IMR-90 (cell line): Measurements from ENCODE around the gene WDR37. TPM values are rescaled to one million over a fixed set of nuclear protein-coding genes. Genes with fewer than 3 reads are reported as not detected.

Source experiments
- ATAC-seq: fragments of 200-7000 bp; cut with Tn5 transposase; 2 replicates; pipeline ENCODE4 v1.9.1; 2020; ENCODE audit warnings: low read depth, mild to moderate bottlenecking, moderate library complexity
- BruUV-seq: library from RNA; stranded (reverse); fragments of 400-500 nt; replicated peaks from 2 replicates; lab custom pipeline; 2021; lab: Mats Ljungman, UMichigan
- CTCF ChIA-PET: fragments of 300-600 bp; formaldehyde crosslinking; extraction: SDS; loops from one replicate; lab custom pipeline; 2021; ENCODE audit warnings: antibody characterized with exemption; lab: Yijun Ruan, JAX
- POLR2A ChIA-PET: fragments of 300-600 bp; sonication (Branson Sonifier 250); formaldehyde crosslinking; loops from one replicate; lab custom pipeline; 2022; ENCODE audit warnings: antibody characterized with exemption; ENCODE audit not compliant: unreplicated experiment; lab: Charles Lee
- DNase-seq: peaks from one replicate; pipeline ENCODE4 v3.0.0; 2013
- H2AFZ ChIP-seq: replicated peaks from 2 replicates; pipeline ENCODE3; 2013; ENCODE audit warnings: low read length, mild to moderate bottlenecking; ENCODE audit not compliant: poor library complexity
- H2AK5ac ChIP-seq: 2 replicates; pipeline ENCODE4 v1.6.1; 2013; ENCODE audit warnings: low read depth, low read length, inconsistent platforms
- H2AK9ac ChIP-seq: replicated peaks from 2 replicates; pipeline ENCODE3; 2013; ENCODE audit warnings: mild to moderate bottlenecking, low read depth, low read length, moderate library complexity; ENCODE audit not compliant: poor library complexity
- H2BK120ac ChIP-seq: 2 replicates; pipeline ENCODE4 v1.6.1; 2013; ENCODE audit warnings: low read depth, low read length, inconsistent platforms
- H2BK15ac ChIP-seq: 3 replicates; pipeline ENCODE4 v1.6.1; 2013; ENCODE audit warnings: low read depth, low read length, inconsistent platforms
- H2BK20ac ChIP-seq: 2 replicates; pipeline ENCODE4 v1.6.1; 2013; ENCODE audit warnings: low read depth, mild to moderate bottlenecking, inconsistent platforms, low read length, moderate library complexity
- H2BK5ac ChIP-seq: 2 replicates; pipeline ENCODE4 v1.6.1; 2013; ENCODE audit warnings: mild to moderate bottlenecking, low read depth, low read length, inconsistent platforms; ENCODE audit not compliant: poor library complexity, severe bottlenecking
- H3K14ac ChIP-seq: replicated peaks from 2 replicates; pipeline ENCODE4 v1.6.1; 2013; ENCODE audit warnings: low read depth, low read length, inconsistent platforms
- H3K18ac ChIP-seq: 2 replicates; pipeline ENCODE4 v1.6.1; 2013; ENCODE audit warnings: low read depth, low read length, control low read depth
- H3K23ac ChIP-seq: 2 replicates; pipeline ENCODE4 v1.6.1; 2013; ENCODE audit warnings: low read depth, low read length, inconsistent platforms
- H3K27ac ChIP-seq: 2 replicates; pipeline ENCODE4 v1.5.1; 2013; ENCODE audit warnings: mild to moderate bottlenecking, control low read depth, low read length; ENCODE audit not compliant: insufficient read depth
- H3K27me3 ChIP-seq: 2 replicates; pipeline ENCODE4 v1.6.1; 2013; ENCODE audit warnings: low read length; ENCODE audit not compliant: control insufficient read depth, insufficient read depth
- H3K36me3 ChIP-seq: 2 replicates; pipeline ENCODE4 v1.6.1; 2013; ENCODE audit warnings: low read length, mixed read lengths; ENCODE audit not compliant: control insufficient read depth, insufficient read depth
- H3K4ac ChIP-seq: 2 replicates; pipeline ENCODE4 v1.6.1; 2013; ENCODE audit warnings: low read depth, low read length, inconsistent platforms
- H3K4me1 ChIP-seq: 2 replicates; pipeline ENCODE4 v1.6.1; 2013; ENCODE audit warnings: low read length, mixed read lengths; ENCODE audit not compliant: control insufficient read depth, insufficient read depth
- H3K4me2 ChIP-seq: 2 replicates; pipeline ENCODE4 v1.6.1; 2013; ENCODE audit warnings: low read depth, mild to moderate bottlenecking, control low read depth, low read length, moderate library complexity
- H3K4me3 ChIP-seq: 2 replicates; pipeline ENCODE4 v1.5.1; 2013; ENCODE audit warnings: low read depth, mild to moderate bottlenecking, control low read depth, low read length, moderate library complexity; ENCODE audit not compliant: insufficient read depth
- H3K56ac ChIP-seq: 2 replicates; pipeline ENCODE4 v1.6.1; 2013; ENCODE audit warnings: low read length, inconsistent platforms; ENCODE audit not compliant: insufficient read depth; ENCODE audit errors: extremely low read depth
- H3K79me1 ChIP-seq, 2 experiments: 2 replicates each; pipeline ENCODE4 v1.6.1; 2013; ENCODE audit warnings: low read length in 2 of 2, inconsistent platforms in 1 of 2, low read depth in 1 of 2
- H3K9ac ChIP-seq: 2 replicates; pipeline ENCODE4 v1.6.1; 2013; ENCODE audit warnings: low read depth, low read length, control low read depth
- H3K9me1 ChIP-seq: 2 replicates; pipeline ENCODE4 v1.6.1; 2013; ENCODE audit warnings: low read length, inconsistent platforms; ENCODE audit not compliant: insufficient read depth
- H3K9me3 ChIP-seq: 2 replicates; pipeline ENCODE4 v1.6.1; 2013; ENCODE audit warnings: low read length; ENCODE audit not compliant: control insufficient read depth, insufficient read depth
- H4K20me1 ChIP-seq: 2 replicates; pipeline ENCODE4 v1.6.1; 2013; ENCODE audit warnings: low read length, inconsistent platforms; ENCODE audit not compliant: insufficient read depth
- H4K5ac ChIP-seq: 2 replicates; pipeline ENCODE4 v1.6.1; 2013; ENCODE audit warnings: mild to moderate bottlenecking, low read depth, low read length, control low read depth
- H4K8ac ChIP-seq, 2 experiments: 2 replicates each; pipeline ENCODE4 v1.6.1; 2013; ENCODE audit warnings: low read depth in 2 of 2, low read length in 2 of 2, control low read depth in 1 of 2, inconsistent platforms in 1 of 2
- H4K91ac ChIP-seq: 2 replicates; pipeline ENCODE4 v1.6.1; 2013; ENCODE audit warnings: low read depth, low read length, inconsistent platforms; ENCODE audit not compliant: insufficient read depth
- BHLHE40 ChIP-seq: fragments of 150-350 bp; IDR thresholded peaks from 2 replicates; pipeline ENCODE4 v1.6.1; 2016; ENCODE audit warnings: mild to moderate bottlenecking, low read depth, low read length
- CEBPB ChIP-seq: IDR thresholded peaks from 2 replicates; pipeline ENCODE4 v1.6.1; 2012; ENCODE audit warnings: low read depth, low read length, improper control_type of control experiment
- CHD1 ChIP-seq: IDR thresholded peaks from 2 replicates; pipeline ENCODE4 v1.6.1; 2012; ENCODE audit warnings: low read depth, low read length, improper control_type of control experiment
- FOS ChIP-seq: fragments of 150-350 bp; IDR thresholded peaks from 2 replicates; pipeline ENCODE4 v1.6.1; 2016; ENCODE audit warnings: low read depth, low read length
- MAFK ChIP-seq: IDR thresholded peaks from 2 replicates; pipeline ENCODE4 v1.6.1; 2012; ENCODE audit warnings: low read depth, low read length, improper control_type of control experiment
- MAZ ChIP-seq: IDR thresholded peaks from 2 replicates; pipeline ENCODE4 v1.6.1; 2012; ENCODE audit warnings: low read depth, mild to moderate bottlenecking, low read length, improper control_type of control experiment, moderate library complexity, borderline replicate concordance
- MXI1 ChIP-seq: IDR thresholded peaks from 2 replicates; pipeline ENCODE4 v1.6.1; 2012; ENCODE audit warnings: low read depth, mild to moderate bottlenecking, low read length, moderate library complexity, borderline replicate concordance
- NFE2L2 ChIP-seq: fragments of 150-350 bp; IDR thresholded peaks from 2 replicates; pipeline ENCODE4 v1.6.1; 2016; ENCODE audit warnings: low read depth, mild to moderate bottlenecking, low read length
- POLR2A ChIP-seq: IDR thresholded peaks from 2 replicates; pipeline ENCODE4 v1.6.1; 2012; ENCODE audit warnings: mild to moderate bottlenecking, low read depth, low read length
- RAD21 ChIP-seq: IDR thresholded peaks from 2 replicates; pipeline ENCODE4 v1.6.1; 2012; ENCODE audit warnings: low read length, improper control_type of control experiment
- RCOR1 ChIP-seq: IDR thresholded peaks from 2 replicates; pipeline ENCODE4 v1.6.1; 2012; ENCODE audit warnings: mild to moderate bottlenecking, low read length, improper control_type of control experiment; ENCODE audit not compliant: insufficient replicate concordance
- RFX5 ChIP-seq: IDR thresholded peaks from 2 replicates; pipeline ENCODE4 v1.8.0; 2012; ENCODE audit warnings: low read depth, mild to moderate bottlenecking, low read length, moderate library complexity
- SMC3 ChIP-seq: fragments of 150-350 bp; IDR thresholded peaks from 2 replicates; pipeline ENCODE4 v1.6.1; 2016; ENCODE audit warnings: low read depth, mild to moderate bottlenecking, antibody characterized with exemption, low read length, moderate library complexity
- WGBS, 2 experiments: methylation state at CpG; one replicate each; pipeline versions ENCODE4 v1.1.5 to v1.1.7; 2013; ENCODE audit warnings: missing lambda C conversion rate in 2 of 2; ENCODE audit not compliant: insufficient read length in 1 of 2; ENCODE audit errors: extremely low coverage in 2 of 2; 5-methylcytosine and 5-hydroxymethylcytosine counted together
- dilution Hi-C: fragments of 300-500 bp; cut with HindIII; formaldehyde crosslinking; loops from one replicate; pipeline ENCODE4 v1.14.3; 2018; ENCODE audit warnings: low sequenced_read_pairs; ENCODE audit not compliant: unreplicated experiment
- in situ Hi-C: fragments of 300-500 bp; cut with MboI; formaldehyde crosslinking; loops from 3 replicates; pipeline ENCODE4 v1.14.3; 2019; ENCODE audit warnings: low sequenced_read_pairs, inconsistent platforms, mixed read lengths
- intact Hi-C: fragments of 100-400 bp; cut with micrococcal nuclease; formaldehyde crosslinking; loops from 2 replicates; pipeline ENCODE4 v1.10.0; 2022
- polyA plus RNA-seq, 3 experiments: library from polyadenylated mRNA; depleted of rRNA; stranded (reverse); fragments of >200 nt; gene quantifications; 2 replicates each; pipeline ENCODE4 v1.2.3, GENCODE V29; 2012; ENCODE audit warnings: low replicate concordance in 1 of 3
- total RNA-seq: library from RNA; depleted of rRNA; stranded (reverse); fragments of >200 nt; gene quantifications from 2 replicates; pipeline ENCODE4 v1.2.3, GENCODE V29; 2012
- TF ChIP-seq, protein P1 (sequence below): fragments of 150-350 bp; IDR thresholded peaks from 2 replicates; pipeline ENCODE4 v1.6.1; 2017; ENCODE audit warnings: mild to moderate bottlenecking, antibody characterized with exemption, low read length, low read depth
- TF ChIP-seq, protein P2 (sequence below): fragments of 150-350 bp; IDR thresholded peaks from 2 replicates; pipeline ENCODE4 v1.6.1; 2016; ENCODE audit warnings: low read depth, mild to moderate bottlenecking, low read length, moderate library complexity, borderline replicate concordance
- TF ChIP-seq, protein P3 (sequence below): conservative IDR thresholded peaks from 2 replicates; pipeline ENCODE4 v1.5.1; 2012; ENCODE audit warnings: mild to moderate bottlenecking, low read depth, low read length, improper control_type of control experiment

The WDR37 gene
- total and polyA plus RNA-seq, 2 of the 4 experiments (the other 2 are of a cell fraction) = 12.7 to 14.5 TPM

DNA sequence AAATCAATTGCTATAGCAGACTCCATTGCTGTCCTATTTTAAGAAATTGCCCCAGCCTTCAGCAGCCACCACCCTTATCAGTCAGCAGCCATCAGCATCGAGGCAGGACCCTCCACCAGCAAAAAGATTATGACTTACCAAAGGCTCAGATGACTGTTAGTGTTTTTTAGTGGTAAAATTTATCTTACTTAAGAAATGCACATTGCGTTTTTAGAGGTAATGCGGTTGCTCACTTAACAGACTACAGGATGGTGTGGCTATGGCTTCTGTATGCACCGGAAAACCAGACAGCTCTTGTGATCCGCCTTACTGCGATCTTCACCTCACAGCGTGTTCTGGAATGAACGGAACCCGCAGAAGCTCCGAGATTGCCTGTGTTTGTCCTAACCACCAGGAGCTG is 58.1 kb downstream of the WDR37 start:
- Histone ChIP-seq H4K91ac (no peak overlapping the region), H4K20me1 (peaks cover 8% of the 10 kb centered on the region; the same call in 1 of the 2 replicates), H2BK5ac (no peak overlapping the region), H4K8ac (no peak overlapping the region), H2BK20ac (no peak overlapping the region), H3K9me1 (peaks cover 5% of the 10 kb centered on the region; the same call in 1 of the 2 replicates), H3K4me2 (no peak overlapping the region), H3K56ac (no peak overlapping the region), H2AFZ (no peak overlapping the region), H3K23ac (no peak overlapping the region), H3K9me3 (no peaks in the 10 kb centered on the region), H3K9ac (no peak overlapping the region), H3K27me3 (no peaks in the 10 kb centered on the region), H2BK120ac (no peak overlapping the region), H3K27ac (no peak overlapping the region), H3K4me1 (peaks cover 9% of the 10 kb centered on the region), H3K18ac (no peak overlapping the region), H4K5ac (no peak overlapping the region), H2BK15ac (no peak overlapping the region), H3K4me3 (no peak overlapping the region), H3K4ac (no peak overlapping the region), H3K14ac (no peak overlapping the region), H3K79me1 (peaks cover 19 to 29% of the 10 kb centered on the region in 2 experiments; a peak in 3 of 4 replicates), H3K36me3 (peaks cover 39% of the 10 kb centered on the region), H2AK9ac (no peak overlapping the region), H2AK5ac (no peak overlapping the region)
- ChIA-PET CTCF (no interaction called here), POLR2A (no interaction called here)
- DNase-seq (no peak), ATAC-seq (no peak)
- WGBS, 2 experiments = 94% methylated on average over 7 of the region's 10 CpGs; no CpG with 5 or more reads in 1 of the 2 experiments
- intact Hi-C loops = loop anchor here (10.0 kb wide), 1 partner anchor 1810 kb away; no protein-coding TSS in a partner anchor
- dilution Hi-C loops = no loop called here
- no TSS peak for BruUV-seq
- in situ Hi-C loops = loop anchor here (10.0 kb wide), 1 partner anchor 1930 kb away; no protein-coding TSS in a partner anchor
- no peak for TF ChIP-seq SMC3
- TF ChIP-seq RFX5 = no peak
- TF ChIP-seq FOS = no peak
- TF ChIP-seq NFE2L2 = no peak
- no peak for TF ChIP-seq MAFK
- TF ChIP-seq POLR2A = no peak
- TF ChIP-seq, protein P1, sequence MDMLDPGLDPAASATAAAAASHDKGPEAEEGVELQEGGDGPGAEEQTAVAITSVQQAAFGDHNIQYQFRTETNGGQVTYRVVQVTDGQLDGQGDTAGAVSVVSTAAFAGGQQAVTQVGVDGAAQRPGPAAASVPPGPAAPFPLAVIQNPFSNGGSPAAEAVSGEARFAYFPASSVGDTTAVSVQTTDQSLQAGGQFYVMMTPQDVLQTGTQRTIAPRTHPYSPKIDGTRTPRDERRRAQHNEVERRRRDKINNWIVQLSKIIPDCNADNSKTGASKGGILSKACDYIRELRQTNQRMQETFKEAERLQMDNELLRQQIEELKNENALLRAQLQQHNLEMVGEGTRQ = no peak
- TF ChIP-seq CHD1 = no peak
- no peak for TF ChIP-seq MAZ
- TF ChIP-seq MXI1 = no peak
- TF ChIP-seq, protein P2, sequence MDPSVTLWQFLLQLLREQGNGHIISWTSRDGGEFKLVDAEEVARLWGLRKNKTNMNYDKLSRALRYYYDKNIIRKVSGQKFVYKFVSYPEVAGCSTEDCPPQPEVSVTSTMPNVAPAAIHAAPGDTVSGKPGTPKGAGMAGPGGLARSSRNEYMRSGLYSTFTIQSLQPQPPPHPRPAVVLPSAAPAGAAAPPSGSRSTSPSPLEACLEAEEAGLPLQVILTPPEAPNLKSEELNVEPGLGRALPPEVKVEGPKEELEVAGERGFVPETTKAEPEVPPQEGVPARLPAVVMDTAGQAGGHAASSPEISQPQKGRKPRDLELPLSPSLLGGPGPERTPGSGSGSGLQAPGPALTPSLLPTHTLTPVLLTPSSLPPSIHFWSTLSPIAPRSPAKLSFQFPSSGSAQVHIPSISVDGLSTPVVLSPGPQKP = no peak
- TF ChIP-seq CEBPB = no peak
- TF ChIP-seq BHLHE40 = no peak
- no peak for TF ChIP-seq RAD21
- no peak for TF ChIP-seq RCOR1
- TF ChIP-seq, protein P3, sequence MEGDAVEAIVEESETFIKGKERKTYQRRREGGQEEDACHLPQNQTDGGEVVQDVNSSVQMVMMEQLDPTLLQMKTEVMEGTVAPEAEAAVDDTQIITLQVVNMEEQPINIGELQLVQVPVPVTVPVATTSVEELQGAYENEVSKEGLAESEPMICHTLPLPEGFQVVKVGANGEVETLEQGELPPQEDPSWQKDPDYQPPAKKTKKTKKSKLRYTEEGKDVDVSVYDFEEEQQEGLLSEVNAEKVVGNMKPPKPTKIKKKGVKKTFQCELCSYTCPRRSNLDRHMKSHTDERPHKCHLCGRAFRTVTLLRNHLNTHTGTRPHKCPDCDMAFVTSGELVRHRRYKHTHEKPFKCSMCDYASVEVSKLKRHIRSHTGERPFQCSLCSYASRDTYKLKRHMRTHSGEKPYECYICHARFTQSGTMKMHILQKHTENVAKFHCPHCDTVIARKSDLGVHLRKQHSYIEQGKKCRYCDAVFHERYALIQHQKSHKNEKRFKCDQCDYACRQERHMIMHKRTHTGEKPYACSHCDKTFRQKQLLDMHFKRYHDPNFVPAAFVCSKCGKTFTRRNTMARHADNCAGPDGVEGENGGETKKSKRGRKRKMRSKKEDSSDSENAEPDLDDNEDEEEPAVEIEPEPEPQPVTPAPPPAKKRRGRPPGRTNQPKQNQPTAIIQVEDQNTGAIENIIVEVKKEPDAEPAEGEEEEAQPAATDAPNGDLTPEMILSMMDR = no peak
